HepG2 (cell line): Measurements from ENCODE around the gene LGALS3. TPM values are rescaled to one million over a fixed set of nuclear protein-coding genes. Genes with fewer than 3 reads are reported as not detected.

Source experiments
- AHR ChIP-seq: IDR thresholded peaks from 2 replicates; pipeline ENCODE4 v1.6.1; 2018; ENCODE audit warnings: missing genetic modification reagents, missing compliant biosample characterization
- DPF2 ChIP-seq: sonication (generic); formaldehyde crosslinking; IDR thresholded peaks from 2 replicates; pipeline ENCODE4 v1.4.0; 2020; ENCODE audit warnings: mild to moderate bottlenecking, low read depth, missing genetic modification reagents, borderline replicate concordance
- GTF3A ChIP-seq: sonication (generic); formaldehyde crosslinking; conservative IDR thresholded peaks from 2 replicates; pipeline ENCODE4 v1.4.0; 2020; ENCODE audit warnings: mild to moderate bottlenecking, missing genetic modification reagents
- MYC ChIP-seq: sonication (generic); formaldehyde crosslinking; IDR thresholded peaks from 2 replicates; pipeline ENCODE4 v1.9.0; 2021; ENCODE audit warnings: missing genetic modification reagents, borderline replicate concordance
- STAG1 ChIP-seq: sonication (generic); formaldehyde crosslinking; IDR thresholded peaks from 2 replicates; pipeline ENCODE4 v1.4.0; 2020; ENCODE audit warnings: missing genetic modification reagents
- TEAD2 ChIP-seq: sonication (generic); formaldehyde crosslinking; IDR thresholded peaks from 2 replicates; pipeline ENCODE4 v1.9.0; 2021; ENCODE audit warnings: missing genetic modification reagents
- ZBTB1 ChIP-seq: sonication (generic); formaldehyde crosslinking; IDR thresholded peaks from 2 replicates; pipeline ENCODE4 v1.4.0; 2020; ENCODE audit warnings: missing genetic modification reagents, borderline replicate concordance
- ZNF354B ChIP-seq: sonication (generic); formaldehyde crosslinking; IDR thresholded peaks from 2 replicates; pipeline ENCODE4 v1.8.0; 2022; ENCODE audit warnings: mild to moderate bottlenecking, missing genetic modification reagents
- ZNF563 ChIP-seq: sonication (generic); formaldehyde crosslinking; IDR thresholded peaks from 2 replicates; pipeline ENCODE4 v1.8.0; 2022; ENCODE audit warnings: mild to moderate bottlenecking, moderate library complexity, missing genetic modification reagents
- polyA plus RNA-seq, 8 experiments: library from polyadenylated mRNA; depleted of rRNA in 3 of 8; stranded (reverse) in 7 of 8; unstranded in 1 of 8; fragments of >200 nt; fragmentation: Illumina TruSeq in 4 of 8; extraction: Trizol in 4 of 8; gene quantifications; 2 replicates each; pipeline versions ENCODE4 v1.2.1 to v1.2.3, GENCODE V29; 2011 to 2016; ENCODE audit warnings: low read depth in 4 of 8, missing spikeins in 1 of 8, mixed read lengths in 1 of 8; ENCODE audit not compliant: insufficient read depth in 1 of 8
- total RNA-seq, 5 experiments: library from RNA; depleted of rRNA; stranded (reverse); fragments of >200 nt; fragmentation: Illumina TruSeq; extraction: Trizol; gene quantifications; 2 replicates each; pipeline ENCODE4 v1.2.3, GENCODE V29; 2016; ENCODE audit warnings: low read depth in 1 of 5
- TF ChIP-seq, protein P1 (sequence below): sonication (generic); formaldehyde crosslinking; IDR thresholded peaks from 2 replicates; pipeline ENCODE4 v1.5.0; 2020; ENCODE audit warnings: missing genetic modification reagents
- TF ChIP-seq, protein P2 (sequence below): sonication (generic); formaldehyde crosslinking; IDR thresholded peaks from 2 replicates; pipeline ENCODE4 v1.4.0; 2020; ENCODE audit warnings: mild to moderate bottlenecking, missing genetic modification reagents, borderline replicate concordance
- TF ChIP-seq, protein P3 (sequence below): sonication (generic); formaldehyde crosslinking; IDR thresholded peaks from 2 replicates; pipeline ENCODE4 v1.4.0; 2020; ENCODE audit warnings: missing genetic modification reagents
- TF ChIP-seq, protein P4 (sequence below): sonication (generic); formaldehyde crosslinking; IDR thresholded peaks from 2 replicates; pipeline ENCODE4 v1.8.1; 2022; ENCODE audit warnings: mild to moderate bottlenecking, missing genetic modification reagents
- TF ChIP-seq, protein P5 (sequence below): sonication (generic); formaldehyde crosslinking; IDR thresholded peaks from 2 replicates; pipeline ENCODE4 v1.4.0; 2020; ENCODE audit warnings: mild to moderate bottlenecking, missing genetic modification reagents
- TF ChIP-seq, protein P6 (sequence below): sonication (generic); formaldehyde crosslinking; IDR thresholded peaks from 2 replicates; pipeline ENCODE4 v1.4.0; 2020; ENCODE audit warnings: missing genetic modification reagents

LGALS3 gene
- total and polyA plus RNA-seq, 2 of the 13 experiments (the other 11 are each of a cell fraction or from before 2014, with no cell fraction given), result 5.0 to 97.4 TPM

DNA sequence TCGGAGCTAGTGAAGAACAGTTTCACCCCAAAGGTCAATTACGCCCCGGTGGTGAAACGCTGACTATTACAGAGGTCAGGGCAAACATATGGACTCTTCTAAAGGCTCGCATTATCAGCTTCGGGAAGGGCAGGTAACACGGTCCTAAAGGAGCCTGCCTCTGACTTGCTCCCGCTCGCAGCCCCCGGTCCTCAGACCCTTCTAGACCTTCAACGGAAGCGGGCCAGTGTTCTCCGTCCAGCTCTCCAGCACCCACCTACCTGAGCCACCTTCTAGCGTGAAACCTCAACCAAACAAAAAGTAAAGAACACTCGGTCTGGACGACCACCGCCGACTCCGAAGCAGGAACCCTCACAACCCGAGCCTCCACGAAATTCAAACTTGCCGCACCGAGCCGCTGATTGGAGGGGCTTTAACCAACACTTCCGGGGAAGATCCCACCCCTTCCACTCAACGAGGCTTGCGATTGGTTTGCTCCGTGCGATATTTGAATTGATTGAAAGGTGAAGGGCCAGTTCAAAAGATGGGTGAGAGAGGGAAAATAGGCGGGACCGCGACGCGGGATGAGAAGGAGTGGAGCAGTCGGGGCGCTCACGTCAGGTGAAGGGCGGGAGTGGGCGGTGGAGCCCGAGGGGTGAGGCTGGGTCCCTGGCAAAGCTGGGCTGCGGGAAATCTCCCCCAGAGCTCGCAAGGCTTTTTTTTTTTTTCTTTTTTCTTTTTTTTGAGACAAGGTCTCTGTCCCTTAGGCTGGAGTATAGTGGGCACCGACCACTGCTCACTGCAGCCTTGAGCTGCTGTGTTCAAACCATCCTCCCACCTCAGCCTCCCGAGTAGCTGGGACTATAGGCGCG lies 62.4 kb downstream of the LGALS3 start, which contains the start of gene DLGAP5 (continued):
- TF ChIP-seq, protein P1, sequence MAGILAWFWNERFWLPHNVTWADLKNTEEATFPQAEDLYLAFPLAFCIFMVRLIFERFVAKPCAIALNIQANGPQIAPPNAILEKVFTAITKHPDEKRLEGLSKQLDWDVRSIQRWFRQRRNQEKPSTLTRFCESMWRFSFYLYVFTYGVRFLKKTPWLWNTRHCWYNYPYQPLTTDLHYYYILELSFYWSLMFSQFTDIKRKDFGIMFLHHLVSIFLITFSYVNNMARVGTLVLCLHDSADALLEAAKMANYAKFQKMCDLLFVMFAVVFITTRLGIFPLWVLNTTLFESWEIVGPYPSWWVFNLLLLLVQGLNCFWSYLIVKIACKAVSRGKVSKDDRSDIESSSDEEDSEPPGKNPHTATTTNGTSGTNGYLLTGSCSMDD (CRISPR knock-in tag), result no peak
- TF ChIP-seq, protein P2, sequence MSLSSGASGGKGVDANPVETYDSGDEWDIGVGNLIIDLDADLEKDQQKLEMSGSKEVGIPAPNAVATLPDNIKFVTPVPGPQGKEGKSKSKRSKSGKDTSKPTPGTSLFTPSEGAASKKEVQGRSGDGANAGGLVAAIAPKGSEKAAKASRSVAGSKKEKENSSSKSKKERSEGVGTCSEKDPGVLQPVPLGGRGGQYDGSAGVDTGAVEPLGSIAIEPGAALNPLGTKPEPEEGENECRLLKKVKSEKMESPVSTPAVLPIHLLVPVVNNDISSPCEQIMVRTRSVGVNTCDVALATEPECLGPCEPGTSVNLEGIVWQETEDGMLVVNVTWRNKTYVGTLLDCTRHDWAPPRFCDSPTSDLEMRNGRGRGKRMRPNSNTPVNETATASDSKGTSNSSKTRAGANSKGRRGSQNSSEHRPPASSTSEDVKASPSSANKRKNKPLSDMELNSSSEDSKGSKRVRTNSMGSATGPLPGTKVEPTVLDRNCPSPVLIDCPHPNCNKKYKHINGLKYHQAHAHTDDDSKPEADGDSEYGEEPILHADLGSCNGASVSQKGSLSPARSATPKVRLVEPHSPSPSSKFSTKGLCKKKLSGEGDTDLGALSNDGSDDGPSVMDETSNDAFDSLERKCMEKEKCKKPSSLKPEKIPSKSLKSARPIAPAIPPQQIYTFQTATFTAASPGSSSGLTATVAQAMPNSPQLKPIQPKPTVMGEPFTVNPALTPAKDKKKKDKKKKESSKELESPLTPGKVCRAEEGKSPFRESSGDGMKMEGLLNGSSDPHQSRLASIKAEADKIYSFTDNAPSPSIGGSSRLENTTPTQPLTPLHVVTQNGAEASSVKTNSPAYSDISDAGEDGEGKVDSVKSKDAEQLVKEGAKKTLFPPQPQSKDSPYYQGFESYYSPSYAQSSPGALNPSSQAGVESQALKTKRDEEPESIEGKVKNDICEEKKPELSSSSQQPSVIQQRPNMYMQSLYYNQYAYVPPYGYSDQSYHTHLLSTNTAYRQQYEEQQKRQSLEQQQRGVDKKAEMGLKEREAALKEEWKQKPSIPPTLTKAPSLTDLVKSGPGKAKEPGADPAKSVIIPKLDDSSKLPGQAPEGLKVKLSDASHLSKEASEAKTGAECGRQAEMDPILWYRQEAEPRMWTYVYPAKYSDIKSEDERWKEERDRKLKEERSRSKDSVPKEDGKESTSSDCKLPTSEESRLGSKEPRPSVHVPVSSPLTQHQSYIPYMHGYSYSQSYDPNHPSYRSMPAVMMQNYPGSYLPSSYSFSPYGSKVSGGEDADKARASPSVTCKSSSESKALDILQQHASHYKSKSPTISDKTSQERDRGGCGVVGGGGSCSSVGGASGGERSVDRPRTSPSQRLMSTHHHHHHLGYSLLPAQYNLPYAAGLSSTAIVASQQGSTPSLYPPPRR (CRISPR knock-in tag), result no peak
- TF ChIP-seq, protein P3, sequence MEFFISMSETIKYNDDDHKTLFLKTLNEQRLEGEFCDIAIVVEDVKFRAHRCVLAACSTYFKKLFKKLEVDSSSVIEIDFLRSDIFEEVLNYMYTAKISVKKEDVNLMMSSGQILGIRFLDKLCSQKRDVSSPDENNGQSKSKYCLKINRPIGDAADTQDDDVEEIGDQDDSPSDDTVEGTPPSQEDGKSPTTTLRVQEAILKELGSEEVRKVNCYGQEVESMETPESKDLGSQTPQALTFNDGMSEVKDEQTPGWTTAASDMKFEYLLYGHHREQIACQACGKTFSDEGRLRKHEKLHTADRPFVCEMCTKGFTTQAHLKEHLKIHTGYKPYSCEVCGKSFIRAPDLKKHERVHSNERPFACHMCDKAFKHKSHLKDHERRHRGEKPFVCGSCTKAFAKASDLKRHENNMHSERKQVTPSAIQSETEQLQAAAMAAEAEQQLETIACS (CRISPR knock-in tag), result no peak
- no peak for TF ChIP-seq ZBTB1 (CRISPR knock-in tag)
- TF ChIP-seq ZNF354B (CRISPR knock-in tag), result 0 out of 2 replicates have a peak, but pooled peaks have one; percentile 58
- TF ChIP-seq, protein P4, sequence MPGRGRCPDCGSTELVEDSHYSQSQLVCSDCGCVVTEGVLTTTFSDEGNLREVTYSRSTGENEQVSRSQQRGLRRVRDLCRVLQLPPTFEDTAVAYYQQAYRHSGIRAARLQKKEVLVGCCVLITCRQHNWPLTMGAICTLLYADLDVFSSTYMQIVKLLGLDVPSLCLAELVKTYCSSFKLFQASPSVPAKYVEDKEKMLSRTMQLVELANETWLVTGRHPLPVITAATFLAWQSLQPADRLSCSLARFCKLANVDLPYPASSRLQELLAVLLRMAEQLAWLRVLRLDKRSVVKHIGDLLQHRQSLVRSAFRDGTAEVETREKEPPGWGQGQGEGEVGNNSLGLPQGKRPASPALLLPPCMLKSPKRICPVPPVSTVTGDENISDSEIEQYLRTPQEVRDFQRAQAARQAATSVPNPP (CRISPR knock-in tag), result no peak
- TF ChIP-seq, protein P5, sequence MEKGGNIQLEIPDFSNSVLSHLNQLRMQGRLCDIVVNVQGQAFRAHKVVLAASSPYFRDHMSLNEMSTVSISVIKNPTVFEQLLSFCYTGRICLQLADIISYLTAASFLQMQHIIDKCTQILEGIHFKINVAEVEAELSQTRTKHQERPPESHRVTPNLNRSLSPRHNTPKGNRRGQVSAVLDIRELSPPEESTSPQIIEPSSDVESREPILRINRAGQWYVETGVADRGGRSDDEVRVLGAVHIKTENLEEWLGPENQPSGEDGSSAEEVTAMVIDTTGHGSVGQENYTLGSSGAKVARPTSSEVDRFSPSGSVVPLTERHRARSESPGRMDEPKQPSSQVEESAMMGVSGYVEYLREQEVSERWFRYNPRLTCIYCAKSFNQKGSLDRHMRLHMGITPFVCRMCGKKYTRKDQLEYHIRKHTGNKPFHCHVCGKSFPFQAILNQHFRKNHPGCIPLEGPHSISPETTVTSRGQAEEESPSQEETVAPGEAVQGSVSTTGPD (CRISPR knock-in tag), result no peak
- no peak for TF ChIP-seq ZNF563 (CRISPR knock-in tag)
- TF ChIP-seq GTF3A (CRISPR knock-in tag), result no peak
- peak; percentile 33; the same call in 1 of the 2 replicates for TF ChIP-seq MYC (CRISPR knock-in tag)
- TF ChIP-seq DPF2 (CRISPR knock-in tag), result no peak
- TF ChIP-seq, protein P6, sequence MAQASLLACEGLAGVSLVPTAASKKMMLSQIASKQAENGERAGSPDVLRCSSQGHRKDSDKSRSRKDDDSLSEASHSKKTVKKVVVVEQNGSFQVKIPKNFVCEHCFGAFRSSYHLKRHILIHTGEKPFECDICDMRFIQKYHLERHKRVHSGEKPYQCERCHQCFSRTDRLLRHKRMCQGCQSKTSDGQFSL (CRISPR knock-in tag), result no peak
- TF ChIP-seq TEAD2, result no peak
- TF ChIP-seq AHR (CRISPR knock-in tag), result 0 out of 2 replicates have a peak, but pooled peaks have one; percentile 31
- TF ChIP-seq STAG1 (CRISPR knock-in tag), result 0 out of 2 replicates have a peak, but pooled peaks have one; percentile 1
